C4-2B (cell line): ENCODE data around the gene MACF1.
A peak's percentile ranks its signal among the peaks of the same experiment; 100 is the strongest.

ENCODE experiments used
- H3K27ac ChIP-seq: fragments of 450-650 bp; 2 replicates; pipeline ENCODE4 v1.5.1; 2017
- CTCF ChIP-seq: fragments of 450-650 bp; conservative IDR thresholded peaks from 2 replicates; pipeline ENCODE4 v1.5.1; 2017; ENCODE audit warnings: mild to moderate bottlenecking
- ZFX ChIP-seq: fragments of 450-650 bp; IDR thresholded peaks from 2 replicates; pipeline ENCODE4 v1.6.1; 2017

MACF1 gene

GRCh38 chr1:39376656-39377055, 172.2 kb downstream of the MACF1 start:
- no peak for TF ChIP-seq CTCF
- no peak for TF ChIP-seq ZFX

GRCh38 chr1:39378377-39378776, 173.9 kb downstream of the MACF1 start:
- H3K27ac ChIP-seq, result no peak overlapping the region
- TF ChIP-seq CTCF (peak; percentile 89), ZFX (no peak)

More at GRCh38 chr1:39376656-39377055, 172.2 kb downstream of the MACF1 start:
- no peak overlapping the region for H3K27ac ChIP-seq

- TF ChIP-seq CTCF (no peak), ZFX (no peak)
- H3K27ac ChIP-seq, result no peak overlapping the region
Measured at GRCh38 chr1:39379187-39379586, 174.7 kb downstream of the MACF1 start.

GRCh38 chr1:39380036-39380435, 175.5 kb downstream of the MACF1 start:
- no peak for TF ChIP-seq ZFX
- no peak for TF ChIP-seq CTCF
- no peak overlapping the region for H3K27ac ChIP-seq

- H3K27ac ChIP-seq, result no peak overlapping the region
- TF ChIP-seq CTCF (no peak), ZFX (no peak)
Measured at GRCh38 chr1:39381839-39382238, 177.3 kb downstream of the MACF1 start.

GRCh38 chr1:39384305-39384704, 179.8 kb downstream of the MACF1 start:
- no peak for TF ChIP-seq CTCF
- no peak for TF ChIP-seq ZFX
- no peak overlapping the region for H3K27ac ChIP-seq

- TF ChIP-seq ZFX, result no peak
- TF ChIP-seq CTCF, result no peak
- peak overlapping the region; percentile 22; the same call in 1 of the 2 replicates for H3K27ac ChIP-seq
Measured at GRCh38 chr1:39385067-39385988, 180.8 kb downstream of the MACF1 start.
